K562 (cell line): ENCODE measurements around the gene LIX1. TPM values are rescaled to one million over a fixed set of nuclear protein-coding genes. Genes with fewer than 3 reads are reported as not detected.
A peak's percentile ranks its signal among the peaks of the same experiment; 100 is the strongest.

Source experiments
- ARHGAP35 ChIP-seq: fragments of 450-650 bp; IDR thresholded peaks from 2 replicates; pipeline ENCODE4 v1.6.1; 2018; ENCODE audit not compliant: partially characterized antibody
- ARID2 ChIP-seq: fragments of 450-650 bp; IDR thresholded peaks from 2 replicates; pipeline ENCODE4 v1.6.1; 2017; ENCODE audit warnings: antibody characterized with exemption, mild to moderate bottlenecking
- ARID3B ChIP-seq: fragments of 250-450 bp; sonication (Bioruptor Pico); IDR thresholded peaks from 2 replicates; pipeline ENCODE4 v1.4.0; 2020; ENCODE audit warnings: borderline replicate concordance
- BRD4 ChIP-seq: fragments of 200-600 bp; sonication (generic); IDR thresholded peaks from 2 replicates; pipeline ENCODE4 v1.6.1; 2017; ENCODE audit warnings: inconsistent platforms
- CBX2 ChIP-seq: fragments of 200-600 bp; sonication (generic); IDR thresholded peaks from one replicate; pipeline ENCODE4 v1.6.1; 2012; ENCODE audit warnings: mild to moderate bottlenecking, low read length, inconsistent platforms; ENCODE audit not compliant: insufficient read depth, poor library complexity, severe bottlenecking
- CREB3 ChIP-seq: fragments of 450-650 bp; conservative IDR thresholded peaks from 2 replicates; pipeline ENCODE4 v1.6.1; 2016; ENCODE audit warnings: missing genetic modification characterization, low read depth, mild to moderate bottlenecking, missing compliant biosample characterization, moderate library complexity
- DPF2 ChIP-seq: fragments of 450-650 bp; IDR thresholded peaks from 2 replicates; pipeline ENCODE4 v1.6.1; 2016
- IRF2 ChIP-seq: sonication (generic); formaldehyde crosslinking; IDR thresholded peaks from 2 replicates; pipeline ENCODE4 v1.8.1; 2022; ENCODE audit warnings: mild to moderate bottlenecking, missing genetic modification reagents
- MTA2 ChIP-seq: fragments of 450-650 bp; IDR thresholded peaks from 2 replicates; pipeline ENCODE4 v1.6.1; 2016; ENCODE audit warnings: low read depth
- MTA3 ChIP-seq: fragments of 450-650 bp; formaldehyde crosslinking; IDR thresholded peaks from 2 replicates; pipeline ENCODE4 v1.6.1; 2017; ENCODE audit warnings: mild to moderate bottlenecking, borderline replicate concordance
- PHTF2 ChIP-seq: fragments of 250-450 bp; sonication (Bioruptor Pico); IDR thresholded peaks from 2 replicates; pipeline ENCODE4 v1.5.0; 2021; ENCODE audit warnings: mild to moderate bottlenecking
- POLR2B ChIP-seq: fragments of 450-650 bp; IDR thresholded peaks from 2 replicates; pipeline ENCODE4 v1.6.1; 2018; ENCODE audit warnings: low read depth; ENCODE audit not compliant: partially characterized antibody
- PURB ChIP-seq: sonication (generic); formaldehyde crosslinking; IDR thresholded peaks from 2 replicates; pipeline ENCODE4 v1.9.0; 2021; ENCODE audit warnings: low read depth, mild to moderate bottlenecking, missing genetic modification reagents
- SMARCC2 ChIP-seq: fragments of 450-650 bp; IDR thresholded peaks from 2 replicates; pipeline ENCODE4 v1.6.1; 2017; ENCODE audit warnings: antibody characterized with exemption, moderate library complexity, mild to moderate bottlenecking, low read depth
- SP1 ChIP-seq: sonication (generic); formaldehyde crosslinking; IDR thresholded peaks from 2 replicates; pipeline ENCODE4 v1.8.1; 2022; ENCODE audit warnings: mild to moderate bottlenecking, missing genetic modification reagents
- TSC22D4 ChIP-seq: fragments of 450-650 bp; IDR thresholded peaks from 2 replicates; pipeline ENCODE4 v1.6.1; 2016; ENCODE audit warnings: missing genetic modification characterization, missing biosample characterization, control low read depth
- ZKSCAN1 ChIP-seq: fragments of 150-350 bp; IDR thresholded peaks from 2 replicates; pipeline ENCODE4 v1.6.1; 2016; ENCODE audit warnings: low read depth, low read length
- ZNF512 ChIP-seq: IDR thresholded peaks from 2 replicates; pipeline ENCODE4 v1.6.1; 2016; ENCODE audit warnings: missing genetic modification characterization, missing compliant biosample characterization
- polyA plus RNA-seq, 8 experiments: library from polyadenylated mRNA; depleted of rRNA in 4 of 8; stranded (reverse) in 5 of 8; unstranded in 3 of 8; fragments of >200 nt; fragmentation: Nextera tagmentation in 2 of 8; fragmentation: Illumina TruSeq in 1 of 8; extraction: Ambion mirVana in 2 of 8; extraction: Trizol in 1 of 8; gene quantifications; 2 replicates each; pipeline versions ENCODE4 v1.2.1 to v1.2.3, GENCODE V29; 2011 to 2014; ENCODE audit warnings: inconsistent platforms in 1 of 8, missing spikeins in 1 of 8
- total RNA-seq, 7 experiments: library from RNA; depleted of rRNA in 6 of 7; stranded (reverse); fragments of >200 nt in 6 of 7; fragmentation: Illumina TruSeq in 2 of 7; extraction: Trizol in 2 of 7; gene quantifications; 2 replicates each; pipeline versions ENCODE4 v1.2.1 to v1.2.3, GENCODE V29; 2011 to 2021; ENCODE audit warnings: low replicate concordance in 1 of 7
- TF ChIP-seq, protein P1 (sequence below): fragments of 250-450 bp; sonication (Bioruptor Pico); IDR thresholded peaks from 2 replicates; pipeline ENCODE4 v1.5.0; 2021; ENCODE audit warnings: mild to moderate bottlenecking, borderline replicate concordance
- TF ChIP-seq, protein P2 (sequence below): fragments of 250-450 bp; sonication (Bioruptor Pico); IDR thresholded peaks from 2 replicates; pipeline ENCODE4 v1.8.0; 2021; ENCODE audit warnings: borderline replicate concordance, mild to moderate bottlenecking, moderate library complexity; ENCODE audit not compliant: poor library complexity, severe bottlenecking

The LIX1 gene
- total and polyA plus RNA-seq, 9 of the 15 experiments (the other 6 are each of a cell fraction or from before 2014, with no cell fraction given) = 0.01 to 0.18 TPM; not detected in 7

DNA sequence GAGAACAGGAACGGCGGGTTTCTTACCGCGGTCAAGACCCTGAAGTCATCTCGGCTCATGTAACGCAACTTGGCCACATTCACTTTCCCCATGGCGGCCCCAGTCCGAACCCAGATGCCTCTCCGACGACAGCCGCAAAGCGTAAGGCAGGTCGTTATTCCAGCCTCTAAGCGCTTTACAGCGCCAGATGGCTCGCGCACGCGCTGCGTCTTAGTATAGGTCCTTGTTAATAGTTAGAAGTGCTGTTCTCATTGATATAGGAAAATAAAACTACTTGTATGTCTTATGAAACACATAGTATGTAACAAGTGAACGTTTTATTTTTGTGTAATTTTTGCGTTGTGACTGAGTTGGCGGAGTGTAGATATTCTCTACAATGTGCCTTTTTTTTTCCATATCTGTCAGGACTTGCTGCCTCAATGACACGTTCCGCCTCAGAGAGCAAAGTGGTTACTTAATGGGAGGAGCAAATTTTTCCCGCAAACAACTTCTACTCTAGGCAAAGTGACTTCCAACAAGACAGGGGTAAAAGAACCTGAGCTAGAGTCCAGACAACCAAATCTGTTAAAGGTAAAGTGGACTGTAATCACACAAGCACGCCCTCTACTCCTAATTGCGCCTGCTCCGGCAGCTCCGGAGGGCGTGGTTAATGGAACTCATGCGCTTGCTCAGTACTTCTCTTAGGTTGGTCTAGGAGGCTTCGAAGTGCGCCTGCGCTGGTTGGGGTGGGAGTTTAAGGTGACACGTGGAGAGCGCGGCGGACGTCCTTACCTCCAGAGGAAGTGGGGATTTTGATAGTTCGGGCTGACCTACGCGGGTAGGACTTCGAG is 40.9 kb upstream of the LIX1 start, which contains the start of gene RIOK2 (continued):
- TF ChIP-seq BRD4 (0 out of 2 replicates have a peak, but pooled peaks have one; percentile 84), ARID3B (no peak), CREB3 (no peak; the same call in 1 of the 2 replicates), IRF2 (CRISPR knock-in tag) (no peak), PHTF2 (CRISPR knock-in tag) (no peak), POLR2B (peak; percentile 79), SP1 (CRISPR knock-in tag) (peak; percentile 57), ZKSCAN1 (no peak), ARID2 (no peak), ZNF512 (no peak), SMARCC2 (no peak), TSC22D4 (tag) (no peak), MTA2 (no peak), ARHGAP35 (no peak), PURB (CRISPR knock-in tag) (no peak), MTA3 (peak; percentile 97), CBX2 (no peak), DPF2 (peak; percentile 57; the same call in 1 of the 2 replicates)
- TF ChIP-seq, protein P1, sequence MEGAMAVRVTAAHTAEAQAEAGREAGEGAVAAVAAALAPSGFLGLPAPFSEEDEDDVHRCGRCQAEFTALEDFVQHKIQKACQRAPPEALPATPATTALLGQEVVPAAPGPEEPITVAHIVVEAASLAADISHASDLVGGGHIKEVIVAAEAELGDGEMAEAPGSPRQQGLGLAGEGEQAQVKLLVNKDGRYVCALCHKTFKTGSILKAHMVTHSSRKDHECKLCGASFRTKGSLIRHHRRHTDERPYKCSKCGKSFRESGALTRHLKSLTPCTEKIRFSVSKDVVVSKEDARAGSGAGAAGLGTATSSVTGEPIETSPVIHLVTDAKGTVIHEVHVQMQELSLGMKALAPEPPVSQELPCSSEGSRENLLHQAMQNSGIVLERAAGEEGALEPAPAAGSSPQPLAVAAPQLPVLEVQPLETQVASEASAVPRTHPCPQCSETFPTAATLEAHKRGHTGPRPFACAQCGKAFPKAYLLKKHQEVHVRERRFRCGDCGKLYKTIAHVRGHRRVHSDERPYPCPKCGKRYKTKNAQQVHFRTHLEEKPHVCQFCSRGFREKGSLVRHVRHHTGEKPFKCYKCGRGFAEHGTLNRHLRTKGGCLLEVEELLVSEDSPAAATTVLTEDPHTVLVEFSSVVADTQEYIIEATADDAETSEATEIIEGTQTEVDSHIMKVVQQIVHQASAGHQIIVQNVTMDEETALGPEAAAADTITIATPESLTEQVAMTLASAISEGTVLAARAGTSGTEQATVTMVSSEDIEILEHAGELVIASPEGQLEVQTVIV (CRISPR knock-in tag) = peak; percentile 96
- TF ChIP-seq, protein P2, sequence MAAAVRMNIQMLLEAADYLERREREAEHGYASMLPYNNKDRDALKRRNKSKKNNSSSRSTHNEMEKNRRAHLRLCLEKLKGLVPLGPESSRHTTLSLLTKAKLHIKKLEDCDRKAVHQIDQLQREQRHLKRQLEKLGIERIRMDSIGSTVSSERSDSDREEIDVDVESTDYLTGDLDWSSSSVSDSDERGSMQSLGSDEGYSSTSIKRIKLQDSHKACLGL = no peak
